Measurements from ENCODE around the gene TMEM239.

DNA sequence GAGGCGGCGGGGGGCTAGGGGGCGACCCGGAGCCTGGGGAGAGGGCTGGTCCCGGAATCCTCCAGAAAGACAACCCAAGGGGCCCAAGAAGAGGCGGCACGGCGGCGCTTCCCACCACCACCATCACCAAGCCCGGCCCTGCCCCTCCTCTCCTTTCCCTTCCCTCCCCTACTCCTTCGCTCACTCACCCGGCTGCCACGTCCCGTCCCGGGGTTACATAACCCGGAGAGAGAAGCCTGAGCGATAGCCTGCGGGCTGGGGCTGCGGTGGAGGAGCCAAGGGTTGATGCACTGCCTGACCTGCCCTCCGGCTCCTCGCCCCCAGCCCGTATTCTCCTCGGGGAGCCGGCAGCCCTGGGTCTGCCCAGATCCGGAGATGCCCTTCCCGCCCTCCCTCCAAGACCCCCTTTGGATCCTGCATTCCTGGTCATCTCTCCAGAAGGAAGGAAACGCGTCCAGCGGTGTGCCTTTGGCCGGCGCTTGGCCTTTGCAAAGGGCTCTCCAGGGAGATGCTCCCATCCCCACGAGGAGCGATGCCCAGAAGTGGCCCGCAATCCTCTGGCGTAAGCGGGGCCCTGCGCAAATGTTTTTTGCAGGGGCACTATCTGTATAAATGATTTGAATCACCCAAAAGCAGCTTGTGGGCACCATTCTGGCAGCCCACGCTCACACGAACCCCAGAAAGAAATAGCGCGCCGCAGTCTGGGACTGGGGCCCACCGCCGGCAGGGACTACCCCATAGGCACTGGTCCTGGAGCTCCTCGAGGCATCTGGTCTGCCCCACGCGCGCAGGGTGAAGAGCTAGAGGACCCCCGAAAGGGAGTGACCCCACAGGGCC, 11.1 kb upstream of the TMEM239 start:
- no peak for TF ChIP-seq SIRT6 (IDR thresholded peaks at IDR 0.05; ENCODE audit: low read length)
- TF ChIP-seq, protein P1, sequence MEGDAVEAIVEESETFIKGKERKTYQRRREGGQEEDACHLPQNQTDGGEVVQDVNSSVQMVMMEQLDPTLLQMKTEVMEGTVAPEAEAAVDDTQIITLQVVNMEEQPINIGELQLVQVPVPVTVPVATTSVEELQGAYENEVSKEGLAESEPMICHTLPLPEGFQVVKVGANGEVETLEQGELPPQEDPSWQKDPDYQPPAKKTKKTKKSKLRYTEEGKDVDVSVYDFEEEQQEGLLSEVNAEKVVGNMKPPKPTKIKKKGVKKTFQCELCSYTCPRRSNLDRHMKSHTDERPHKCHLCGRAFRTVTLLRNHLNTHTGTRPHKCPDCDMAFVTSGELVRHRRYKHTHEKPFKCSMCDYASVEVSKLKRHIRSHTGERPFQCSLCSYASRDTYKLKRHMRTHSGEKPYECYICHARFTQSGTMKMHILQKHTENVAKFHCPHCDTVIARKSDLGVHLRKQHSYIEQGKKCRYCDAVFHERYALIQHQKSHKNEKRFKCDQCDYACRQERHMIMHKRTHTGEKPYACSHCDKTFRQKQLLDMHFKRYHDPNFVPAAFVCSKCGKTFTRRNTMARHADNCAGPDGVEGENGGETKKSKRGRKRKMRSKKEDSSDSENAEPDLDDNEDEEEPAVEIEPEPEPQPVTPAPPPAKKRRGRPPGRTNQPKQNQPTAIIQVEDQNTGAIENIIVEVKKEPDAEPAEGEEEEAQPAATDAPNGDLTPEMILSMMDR (IDR thresholded peaks at IDR 0.05; ENCODE audit: control extremely low read depth in 1 of 3, insufficient read depth in 1 of 3, low read depth in 1 of 3, low read length in 3 of 3) = no peak
- TF ChIP-seq ATF2 (IDR thresholded peaks at IDR 0.05; ENCODE audit: low read length) = no peak
- no peak for TF ChIP-seq YY1 (IDR thresholded peaks at IDR 0.05; ENCODE audit: low read depth, low read length)
- TF ChIP-seq CEBPB (IDR thresholded peaks at IDR 0.05; ENCODE audit: low read depth, low read length) = no peak
- no peak for TF ChIP-seq CHD2 (IDR thresholded peaks at IDR 0.05; ENCODE audit: low read length)
- TF ChIP-seq TAF1 (IDR thresholded peaks at IDR 0.05; ENCODE audit: low read depth, low read length) = no peak
- TF ChIP-seq POLR2A (IDR thresholded peaks at IDR 0.05; ENCODE audit: control extremely low read depth in 1 of 2, low read depth in 2 of 2, low read length in 2 of 2) = no peak
- TF ChIP-seq TBP (IDR thresholded peaks at IDR 0.05; ENCODE audit: low read depth, low read length) = no peak
- TF ChIP-seq EP300 (IDR thresholded peaks at IDR 0.05; ENCODE audit: borderline replicate concordance in 1 of 2, low read depth in 2 of 2, low read length in 2 of 2) = no peak
- no peak for TF ChIP-seq SP1 (IDR thresholded peaks at IDR 0.05; ENCODE audit: low read depth, low read length)
- TF ChIP-seq KDM1A (IDR thresholded peaks at IDR 0.05; ENCODE audit: borderline replicate concordance, low read length) = no peak
- TF ChIP-seq TEAD4 (IDR thresholded peaks at IDR 0.05; ENCODE audit: low read depth, low read length) = no peak

Data from H1 (cell line).